ENCODE measurements around the gene MAP1LC3A.

The MAP1LC3A gene

GRCh38 chr20:34531608-34532265 is 26.8 kb upstream of the MAP1LC3A start:
- Histone ChIP-seq H3K4me3 (ENCODE audit: low read depth in 1 of 2, low read length in 2 of 2) (no peak overlapping the region), H3K27ac (ENCODE audit: low read length) (no peak overlapping the region), H3K36me3 (ENCODE audit: control insufficient read depth in 1 of 2, insufficient read depth in 2 of 2, low read length in 2 of 2) (peaks cover 60 to 72% of the 10 kb centered on the region in 2 donors), H3K27me3 (ENCODE audit: low read depth, low read length) (no peaks in the 10 kb centered on the region), H3K9me3 (ENCODE audit: control insufficient read depth in 1 of 2, low read length in 2 of 2) (no peaks in the 10 kb centered on the region), H3K4me1 (ENCODE audit: control insufficient read depth in 1 of 2, insufficient read depth in 2 of 2, low read length in 2 of 2) (peaks cover under 1 to 19% of the 10 kb centered on the region in 2 donors)

GRCh38 chr20:34532320-34532719 is 26.2 kb upstream of the MAP1LC3A start:
- H3K27me3 ChIP-seq (ENCODE audit: low read depth, low read length) = no peaks in the 10 kb centered on the region
- peaks cover 0 to 15% of the 10 kb centered on the region in 2 donors for H3K4me1 ChIP-seq (ENCODE audit: control insufficient read depth in 1 of 2, insufficient read depth in 2 of 2, low read length in 2 of 2)
- H3K4me3 ChIP-seq (ENCODE audit: low read depth in 1 of 2, low read length in 2 of 2) = no peak overlapping the region
- no peak overlapping the region for H3K27ac ChIP-seq (ENCODE audit: low read length)
- H3K9me3 ChIP-seq (ENCODE audit: control insufficient read depth in 1 of 2, low read length in 2 of 2) = no peaks in the 10 kb centered on the region
- H3K36me3 ChIP-seq (ENCODE audit: control insufficient read depth in 1 of 2, insufficient read depth in 2 of 2, low read length in 2 of 2) = peaks cover 60 to 72% of the 10 kb centered on the region in 2 donors

- Histone ChIP-seq H3K4me3 (ENCODE audit: low read depth in 1 of 2, low read length in 2 of 2) (no peak overlapping the region), H3K27ac (ENCODE audit: low read length) (no peak overlapping the region), H3K27me3 (ENCODE audit: low read depth, low read length) (no peaks in the 10 kb centered on the region), H3K36me3 (ENCODE audit: control insufficient read depth in 1 of 2, insufficient read depth in 2 of 2, low read length in 2 of 2) (peaks cover 60 to 72% of the 10 kb centered on the region in 2 donors), H3K9me3 (ENCODE audit: control insufficient read depth in 1 of 2, low read length in 2 of 2) (no peaks in the 10 kb centered on the region), H3K4me1 (ENCODE audit: control insufficient read depth in 1 of 2, insufficient read depth in 2 of 2, low read length in 2 of 2) (peaks cover 0 to 15% of the 10 kb centered on the region in 2 donors)
Observed at GRCh38 chr20:34532756-34533155, 25.8 kb upstream of the MAP1LC3A start.

GRCh38 chr20:34534391-34535165 is 23.9 kb upstream of the MAP1LC3A start:
- H3K4me1 ChIP-seq (ENCODE audit: control insufficient read depth in 1 of 2, insufficient read depth in 2 of 2, low read length in 2 of 2) = peaks cover 0 to 6% of the 10 kb centered on the region in 2 donors
- no peaks in the 10 kb centered on the region for H3K27me3 ChIP-seq (ENCODE audit: low read depth, low read length)
- H3K9me3 ChIP-seq (ENCODE audit: control insufficient read depth in 1 of 2, low read length in 2 of 2) = no peaks in the 10 kb centered on the region
- H3K4me3 ChIP-seq (ENCODE audit: low read depth in 1 of 2, low read length in 2 of 2) = no peak overlapping the region
- peaks cover 61 to 73% of the 10 kb centered on the region in 2 donors for H3K36me3 ChIP-seq (ENCODE audit: control insufficient read depth in 1 of 2, insufficient read depth in 2 of 2, low read length in 2 of 2)
- no peak overlapping the region for H3K27ac ChIP-seq (ENCODE audit: low read length)

- Histone ChIP-seq H3K27me3 (ENCODE audit: low read depth, low read length) (no peaks in the 10 kb centered on the region), H3K9me3 (ENCODE audit: control insufficient read depth in 1 of 2, low read length in 2 of 2) (no peaks in the 10 kb centered on the region), H3K4me1 (ENCODE audit: control insufficient read depth in 1 of 2, insufficient read depth in 2 of 2, low read length in 2 of 2) (peaks cover 0 to 6% of the 10 kb centered on the region in 2 donors), H3K4me3 (ENCODE audit: low read depth in 1 of 2, low read length in 2 of 2) (no peak overlapping the region), H3K27ac (ENCODE audit: low read length) (no peak overlapping the region), H3K36me3 (ENCODE audit: control insufficient read depth in 1 of 2, insufficient read depth in 2 of 2, low read length in 2 of 2) (peaks cover 54 to 75% of the 10 kb centered on the region in 2 donors)
Observed at GRCh38 chr20:34535301-34535840, 23.1 kb upstream of the MAP1LC3A start.

- Histone ChIP-seq H3K4me1 (ENCODE audit: control insufficient read depth in 1 of 2, insufficient read depth in 2 of 2, low read length in 2 of 2) (peaks cover 0 to 6% of the 10 kb centered on the region in 2 donors), H3K36me3 (ENCODE audit: control insufficient read depth in 1 of 2, insufficient read depth in 2 of 2, low read length in 2 of 2) (peaks cover 54 to 76% of the 10 kb centered on the region in 2 donors), H3K27me3 (ENCODE audit: low read depth, low read length) (no peaks in the 10 kb centered on the region)
Observed at GRCh38 chr20:34535857-34536256, 22.7 kb upstream of the MAP1LC3A start.

GRCh38 chr20:34536798-34537394 is 21.6 kb upstream of the MAP1LC3A start:
- Histone ChIP-seq H3K36me3 (ENCODE audit: control insufficient read depth in 1 of 2, insufficient read depth in 2 of 2, low read length in 2 of 2) (peaks cover 52 to 81% of the 10 kb centered on the region in 2 donors), H3K27ac (ENCODE audit: low read length) (no peak overlapping the region), H3K4me3 (ENCODE audit: low read depth in 1 of 2, low read length in 2 of 2) (no peak overlapping the region), H3K9me3 (ENCODE audit: control insufficient read depth in 1 of 2, low read length in 2 of 2) (no peaks in the 10 kb centered on the region), H3K27me3 (ENCODE audit: low read depth, low read length) (no peaks in the 10 kb centered on the region), H3K4me1 (ENCODE audit: control insufficient read depth in 1 of 2, insufficient read depth in 2 of 2, low read length in 2 of 2) (peaks cover 0 to 4% of the 10 kb centered on the region in 2 donors)

More at GRCh38 chr20:34535857-34536256, 22.7 kb upstream of the MAP1LC3A start:
- Histone ChIP-seq H3K27ac (ENCODE audit: low read length) (no peak overlapping the region), H3K4me3 (ENCODE audit: low read depth in 1 of 2, low read length in 2 of 2) (no peak overlapping the region), H3K9me3 (ENCODE audit: control insufficient read depth in 1 of 2, low read length in 2 of 2) (no peaks in the 10 kb centered on the region)

- no peak overlapping the region for H3K4me3 ChIP-seq (ENCODE audit: low read depth in 1 of 2, low read length in 2 of 2)
- peaks cover 47 to 76% of the 10 kb centered on the region in 2 donors for H3K36me3 ChIP-seq (ENCODE audit: control insufficient read depth in 1 of 2, insufficient read depth in 2 of 2, low read length in 2 of 2)
- H3K27ac ChIP-seq (ENCODE audit: low read length) = no peak overlapping the region
- no peaks in the 10 kb centered on the region for H3K9me3 ChIP-seq (ENCODE audit: control insufficient read depth in 1 of 2, low read length in 2 of 2)
- H3K4me1 ChIP-seq (ENCODE audit: control insufficient read depth in 1 of 2, insufficient read depth in 2 of 2, low read length in 2 of 2) = no peaks in the 10 kb centered on the region
- H3K27me3 ChIP-seq (ENCODE audit: low read depth, low read length) = no peaks in the 10 kb centered on the region
Observed at GRCh38 chr20:34537651-34538050, 20.9 kb upstream of the MAP1LC3A start.

- no peak overlapping the region for H3K27ac ChIP-seq (ENCODE audit: low read length)
- H3K4me3 ChIP-seq (ENCODE audit: low read depth in 1 of 2, low read length in 2 of 2) = no peak overlapping the region
- H3K36me3 ChIP-seq (ENCODE audit: control insufficient read depth in 1 of 2, insufficient read depth in 2 of 2, low read length in 2 of 2) = peaks cover 45 to 71% of the 10 kb centered on the region in 2 donors
- H3K4me1 ChIP-seq (ENCODE audit: control insufficient read depth in 1 of 2, insufficient read depth in 2 of 2, low read length in 2 of 2) = no peaks in the 10 kb centered on the region
- no peaks in the 10 kb centered on the region for H3K9me3 ChIP-seq (ENCODE audit: control insufficient read depth in 1 of 2, low read length in 2 of 2)
- no peaks in the 10 kb centered on the region for H3K27me3 ChIP-seq (ENCODE audit: low read depth, low read length)
Observed at GRCh38 chr20:34538671-34539123, 19.8 kb upstream of the MAP1LC3A start.

GRCh38 chr20:34539756-34540155 is 18.8 kb upstream of the MAP1LC3A start:
- H3K27ac ChIP-seq (ENCODE audit: low read length) = no peak overlapping the region

More at GRCh38 chr20:34539756-34540155, 18.8 kb upstream of the MAP1LC3A start:
- no peaks in the 10 kb centered on the region for H3K4me1 ChIP-seq (ENCODE audit: control insufficient read depth in 1 of 2, insufficient read depth in 2 of 2, low read length in 2 of 2)
- H3K9me3 ChIP-seq (ENCODE audit: control insufficient read depth in 1 of 2, low read length in 2 of 2) = no peaks in the 10 kb centered on the region
- peaks cover 38 to 63% of the 10 kb centered on the region in 2 donors for H3K36me3 ChIP-seq (ENCODE audit: control insufficient read depth in 1 of 2, insufficient read depth in 2 of 2, low read length in 2 of 2)
- H3K4me3 ChIP-seq (ENCODE audit: low read depth in 1 of 2, low read length in 2 of 2) = no peak overlapping the region
- H3K27me3 ChIP-seq (ENCODE audit: low read depth, low read length) = no peaks in the 10 kb centered on the region
